IMR-90 (cell line): ENCODE results near the gene PKNOX1. TPM values are rescaled to one million over a fixed set of nuclear protein-coding genes. Genes with fewer than 3 reads are reported as not detected.

Source experiments
- ATAC-seq: fragments of 200-7000 bp; cut with Tn5 transposase; 2 replicates; pipeline ENCODE4 v1.9.1; 2020; ENCODE audit warnings: low read depth, mild to moderate bottlenecking, moderate library complexity
- BruUV-seq: library from RNA; stranded (reverse); fragments of 400-500 nt; replicated peaks from 2 replicates; lab custom pipeline; 2021; lab: Mats Ljungman, UMichigan
- CTCF ChIA-PET: fragments of 300-600 bp; formaldehyde crosslinking; extraction: SDS; loops from one replicate; lab custom pipeline; 2021; ENCODE audit warnings: antibody characterized with exemption; lab: Yijun Ruan, JAX
- POLR2A ChIA-PET: fragments of 300-600 bp; sonication (Branson Sonifier 250); formaldehyde crosslinking; loops from one replicate; lab custom pipeline; 2022; ENCODE audit warnings: antibody characterized with exemption; ENCODE audit not compliant: unreplicated experiment; lab: Charles Lee
- DNase-seq: peaks from one replicate; pipeline ENCODE4 v3.0.0; 2013
- H2AFZ ChIP-seq: replicated peaks from 2 replicates; pipeline ENCODE3; 2013; ENCODE audit warnings: low read length, mild to moderate bottlenecking; ENCODE audit not compliant: poor library complexity
- H2AK5ac ChIP-seq: 2 replicates; pipeline ENCODE4 v1.6.1; 2013; ENCODE audit warnings: low read depth, low read length, inconsistent platforms
- H2AK9ac ChIP-seq: replicated peaks from 2 replicates; pipeline ENCODE3; 2013; ENCODE audit warnings: mild to moderate bottlenecking, low read depth, low read length, moderate library complexity; ENCODE audit not compliant: poor library complexity
- H2BK120ac ChIP-seq: 2 replicates; pipeline ENCODE4 v1.6.1; 2013; ENCODE audit warnings: low read depth, low read length, inconsistent platforms
- H2BK15ac ChIP-seq: 3 replicates; pipeline ENCODE4 v1.6.1; 2013; ENCODE audit warnings: low read depth, low read length, inconsistent platforms
- H2BK20ac ChIP-seq: 2 replicates; pipeline ENCODE4 v1.6.1; 2013; ENCODE audit warnings: low read depth, mild to moderate bottlenecking, inconsistent platforms, low read length, moderate library complexity
- H2BK5ac ChIP-seq: 2 replicates; pipeline ENCODE4 v1.6.1; 2013; ENCODE audit warnings: mild to moderate bottlenecking, low read depth, low read length, inconsistent platforms; ENCODE audit not compliant: poor library complexity, severe bottlenecking
- H3K14ac ChIP-seq: replicated peaks from 2 replicates; pipeline ENCODE4 v1.6.1; 2013; ENCODE audit warnings: low read depth, low read length, inconsistent platforms
- H3K18ac ChIP-seq: 2 replicates; pipeline ENCODE4 v1.6.1; 2013; ENCODE audit warnings: low read depth, low read length, control low read depth
- H3K23ac ChIP-seq: 2 replicates; pipeline ENCODE4 v1.6.1; 2013; ENCODE audit warnings: low read depth, low read length, inconsistent platforms
- H3K27ac ChIP-seq: 2 replicates; pipeline ENCODE4 v1.5.1; 2013; ENCODE audit warnings: mild to moderate bottlenecking, control low read depth, low read length; ENCODE audit not compliant: insufficient read depth
- H3K27me3 ChIP-seq: 2 replicates; pipeline ENCODE4 v1.6.1; 2013; ENCODE audit warnings: low read length; ENCODE audit not compliant: control insufficient read depth, insufficient read depth
- H3K36me3 ChIP-seq: 2 replicates; pipeline ENCODE4 v1.6.1; 2013; ENCODE audit warnings: low read length, mixed read lengths; ENCODE audit not compliant: control insufficient read depth, insufficient read depth
- H3K4ac ChIP-seq: 2 replicates; pipeline ENCODE4 v1.6.1; 2013; ENCODE audit warnings: low read depth, low read length, inconsistent platforms
- H3K4me1 ChIP-seq: 2 replicates; pipeline ENCODE4 v1.6.1; 2013; ENCODE audit warnings: low read length, mixed read lengths; ENCODE audit not compliant: control insufficient read depth, insufficient read depth
- H3K4me2 ChIP-seq: 2 replicates; pipeline ENCODE4 v1.6.1; 2013; ENCODE audit warnings: low read depth, mild to moderate bottlenecking, control low read depth, low read length, moderate library complexity
- H3K4me3 ChIP-seq: 2 replicates; pipeline ENCODE4 v1.5.1; 2013; ENCODE audit warnings: low read depth, mild to moderate bottlenecking, control low read depth, low read length, moderate library complexity; ENCODE audit not compliant: insufficient read depth
- H3K56ac ChIP-seq: 2 replicates; pipeline ENCODE4 v1.6.1; 2013; ENCODE audit warnings: low read length, inconsistent platforms; ENCODE audit not compliant: insufficient read depth; ENCODE audit errors: extremely low read depth
- H3K79me1 ChIP-seq, 2 experiments: 2 replicates each; pipeline ENCODE4 v1.6.1; 2013; ENCODE audit warnings: low read length in 2 of 2, inconsistent platforms in 1 of 2, low read depth in 1 of 2
- H3K9ac ChIP-seq: 2 replicates; pipeline ENCODE4 v1.6.1; 2013; ENCODE audit warnings: low read depth, low read length, control low read depth
- H3K9me1 ChIP-seq: 2 replicates; pipeline ENCODE4 v1.6.1; 2013; ENCODE audit warnings: low read length, inconsistent platforms; ENCODE audit not compliant: insufficient read depth
- H3K9me3 ChIP-seq: 2 replicates; pipeline ENCODE4 v1.6.1; 2013; ENCODE audit warnings: low read length; ENCODE audit not compliant: control insufficient read depth, insufficient read depth
- H4K20me1 ChIP-seq: 2 replicates; pipeline ENCODE4 v1.6.1; 2013; ENCODE audit warnings: low read length, inconsistent platforms; ENCODE audit not compliant: insufficient read depth
- H4K5ac ChIP-seq: 2 replicates; pipeline ENCODE4 v1.6.1; 2013; ENCODE audit warnings: mild to moderate bottlenecking, low read depth, low read length, control low read depth
- H4K8ac ChIP-seq, 2 experiments: 2 replicates each; pipeline ENCODE4 v1.6.1; 2013; ENCODE audit warnings: low read depth in 2 of 2, low read length in 2 of 2, control low read depth in 1 of 2, inconsistent platforms in 1 of 2
- H4K91ac ChIP-seq: 2 replicates; pipeline ENCODE4 v1.6.1; 2013; ENCODE audit warnings: low read depth, low read length, inconsistent platforms; ENCODE audit not compliant: insufficient read depth
- CEBPB ChIP-seq: IDR thresholded peaks from 2 replicates; pipeline ENCODE4 v1.6.1; 2012; ENCODE audit warnings: low read depth, low read length, improper control_type of control experiment
- CHD1 ChIP-seq: IDR thresholded peaks from 2 replicates; pipeline ENCODE4 v1.6.1; 2012; ENCODE audit warnings: low read depth, low read length, improper control_type of control experiment
- ELK1 ChIP-seq: fragments of 150-350 bp; IDR thresholded peaks from 2 replicates; pipeline ENCODE4 v1.6.1; 2016; ENCODE audit warnings: low read depth, mild to moderate bottlenecking, low read length, moderate library complexity, borderline replicate concordance
- FOS ChIP-seq: fragments of 150-350 bp; IDR thresholded peaks from 2 replicates; pipeline ENCODE4 v1.6.1; 2016; ENCODE audit warnings: low read depth, low read length
- MAFK ChIP-seq: IDR thresholded peaks from 2 replicates; pipeline ENCODE4 v1.6.1; 2012; ENCODE audit warnings: low read depth, low read length, improper control_type of control experiment
- MAZ ChIP-seq: IDR thresholded peaks from 2 replicates; pipeline ENCODE4 v1.6.1; 2012; ENCODE audit warnings: low read depth, mild to moderate bottlenecking, low read length, improper control_type of control experiment, moderate library complexity, borderline replicate concordance
- MXI1 ChIP-seq: IDR thresholded peaks from 2 replicates; pipeline ENCODE4 v1.6.1; 2012; ENCODE audit warnings: low read depth, mild to moderate bottlenecking, low read length, moderate library complexity, borderline replicate concordance
- NFE2L2 ChIP-seq: fragments of 150-350 bp; IDR thresholded peaks from 2 replicates; pipeline ENCODE4 v1.6.1; 2016; ENCODE audit warnings: low read depth, mild to moderate bottlenecking, low read length
- POLR2A ChIP-seq: IDR thresholded peaks from 2 replicates; pipeline ENCODE4 v1.6.1; 2012; ENCODE audit warnings: mild to moderate bottlenecking, low read depth, low read length
- RAD21 ChIP-seq: IDR thresholded peaks from 2 replicates; pipeline ENCODE4 v1.6.1; 2012; ENCODE audit warnings: low read length, improper control_type of control experiment
- RFX5 ChIP-seq: IDR thresholded peaks from 2 replicates; pipeline ENCODE4 v1.8.0; 2012; ENCODE audit warnings: low read depth, mild to moderate bottlenecking, low read length, moderate library complexity
- USF2 ChIP-seq: fragments of 150-350 bp; IDR thresholded peaks from 2 replicates; pipeline ENCODE4 v1.6.1; 2017; ENCODE audit warnings: mild to moderate bottlenecking, antibody characterized with exemption, low read length, low read depth
- WGBS, 2 experiments: methylation state at CpG; one replicate each; pipeline versions ENCODE4 v1.1.5 to v1.1.7; 2013; ENCODE audit warnings: missing lambda C conversion rate in 2 of 2; ENCODE audit not compliant: insufficient read length in 1 of 2; ENCODE audit errors: extremely low coverage in 2 of 2; 5-methylcytosine and 5-hydroxymethylcytosine counted together
- dilution Hi-C: fragments of 300-500 bp; cut with HindIII; formaldehyde crosslinking; loops from one replicate; pipeline ENCODE4 v1.14.3; 2018; ENCODE audit warnings: low sequenced_read_pairs; ENCODE audit not compliant: unreplicated experiment
- in situ Hi-C: fragments of 300-500 bp; cut with MboI; formaldehyde crosslinking; loops from 3 replicates; pipeline ENCODE4 v1.14.3; 2019; ENCODE audit warnings: low sequenced_read_pairs, inconsistent platforms, mixed read lengths
- intact Hi-C: fragments of 100-400 bp; cut with micrococcal nuclease; formaldehyde crosslinking; loops from 2 replicates; pipeline ENCODE4 v1.10.0; 2022
- polyA plus RNA-seq, 3 experiments: library from polyadenylated mRNA; depleted of rRNA; stranded (reverse); fragments of >200 nt; gene quantifications; 2 replicates each; pipeline ENCODE4 v1.2.3, GENCODE V29; 2012; ENCODE audit warnings: low replicate concordance in 1 of 3
- total RNA-seq: library from RNA; depleted of rRNA; stranded (reverse); fragments of >200 nt; gene quantifications from 2 replicates; pipeline ENCODE4 v1.2.3, GENCODE V29; 2012

PKNOX1 gene
- total and polyA plus RNA-seq, 2 of the 4 experiments (the other 2 are of a cell fraction), result 35.0 to 61.0 TPM

DNA sequence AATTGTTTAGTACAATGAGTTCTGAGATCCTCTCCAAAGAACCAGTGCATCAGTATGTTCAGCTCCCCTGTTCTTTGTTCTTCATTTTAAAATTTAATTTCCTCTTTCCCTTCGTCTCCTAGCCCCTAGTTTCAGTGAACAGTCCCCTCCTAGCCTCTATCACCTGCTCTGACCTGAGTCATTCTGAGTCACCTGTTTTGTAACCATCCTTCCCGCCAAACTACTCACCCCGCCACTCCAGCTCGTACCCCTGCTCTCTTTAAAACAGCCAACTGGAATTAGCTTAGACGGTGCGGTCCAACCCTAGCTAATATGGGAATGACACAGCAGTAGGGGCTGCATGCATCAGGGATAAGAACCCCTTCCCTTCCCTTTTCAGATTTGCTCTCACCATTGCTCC lies 32.1 kb upstream of the PKNOX1 start:
- in situ Hi-C loops (no loop called here), intact Hi-C loops (no loop called here), dilution Hi-C loops (no loop called here)
- Histone ChIP-seq H3K4me3 (no peak overlapping the region), H3K36me3 (no peaks in the 10 kb centered on the region), H3K4ac (no peak overlapping the region), H3K14ac (no peak overlapping the region), H3K27me3 (no peaks in the 10 kb centered on the region), H3K23ac (no peak overlapping the region), H2BK15ac (no peak overlapping the region), H3K9ac (no peak overlapping the region), H2BK20ac (no peak overlapping the region), H3K18ac (no peak overlapping the region), H3K9me3 (no peaks in the 10 kb centered on the region), H4K5ac (no peak overlapping the region), H3K9me1 (peaks cover 5% of the 10 kb centered on the region; the same call in 1 of the 2 replicates), H4K8ac (no peak overlapping the region), H3K79me1 (no peaks in the 10 kb centered on the region), H2AK9ac (no peak overlapping the region), H2AK5ac (no peak overlapping the region), H3K27ac (no peak overlapping the region), H3K56ac (no peak overlapping the region), H3K4me2 (no peak overlapping the region), H2BK120ac (no peak overlapping the region), H4K91ac (no peak overlapping the region), H2BK5ac (no peak overlapping the region), H3K4me1 (no peaks in the 10 kb centered on the region), H2AFZ (no peak overlapping the region), H4K20me1 (no peaks in the 10 kb centered on the region)
- DNase-seq (no peak), ATAC-seq (no peak)
- no peak for TF ChIP-seq ELK1
- no peak for TF ChIP-seq POLR2A
- TF ChIP-seq USF2, result no peak
- no peak for TF ChIP-seq MAFK
- TF ChIP-seq RAD21, result no peak
- no peak for TF ChIP-seq MAZ
- no peak for TF ChIP-seq CEBPB
- TF ChIP-seq CHD1, result no peak
- no peak for TF ChIP-seq NFE2L2
- TF ChIP-seq FOS, result no peak
- TF ChIP-seq RFX5, result no peak
- no peak for TF ChIP-seq MXI1
- no TSS peak for BruUV-seq
- POLR2A ChIA-PET, result no interaction called here
- WGBS, 2 experiments, result 90% methylated on average over 2 of the region's 6 CpGs; no CpG with 5 or more reads in 1 of the 2 experiments
- CTCF ChIA-PET, result no interaction called here
